GM12891 (cell line): ENCODE measurements around the gene CNTNAP4.

Experiments
- POLR2A ChIP-seq: IDR thresholded peaks from 2 replicates; pipeline ENCODE4 v1.6.1; 2011; ENCODE audit warnings: low read depth, low read length, control low read depth
- TAF1 ChIP-seq: IDR thresholded peaks from 2 replicates; pipeline ENCODE4 v1.6.1; 2011; ENCODE audit warnings: low read depth, low read length, control low read depth

DNA sequence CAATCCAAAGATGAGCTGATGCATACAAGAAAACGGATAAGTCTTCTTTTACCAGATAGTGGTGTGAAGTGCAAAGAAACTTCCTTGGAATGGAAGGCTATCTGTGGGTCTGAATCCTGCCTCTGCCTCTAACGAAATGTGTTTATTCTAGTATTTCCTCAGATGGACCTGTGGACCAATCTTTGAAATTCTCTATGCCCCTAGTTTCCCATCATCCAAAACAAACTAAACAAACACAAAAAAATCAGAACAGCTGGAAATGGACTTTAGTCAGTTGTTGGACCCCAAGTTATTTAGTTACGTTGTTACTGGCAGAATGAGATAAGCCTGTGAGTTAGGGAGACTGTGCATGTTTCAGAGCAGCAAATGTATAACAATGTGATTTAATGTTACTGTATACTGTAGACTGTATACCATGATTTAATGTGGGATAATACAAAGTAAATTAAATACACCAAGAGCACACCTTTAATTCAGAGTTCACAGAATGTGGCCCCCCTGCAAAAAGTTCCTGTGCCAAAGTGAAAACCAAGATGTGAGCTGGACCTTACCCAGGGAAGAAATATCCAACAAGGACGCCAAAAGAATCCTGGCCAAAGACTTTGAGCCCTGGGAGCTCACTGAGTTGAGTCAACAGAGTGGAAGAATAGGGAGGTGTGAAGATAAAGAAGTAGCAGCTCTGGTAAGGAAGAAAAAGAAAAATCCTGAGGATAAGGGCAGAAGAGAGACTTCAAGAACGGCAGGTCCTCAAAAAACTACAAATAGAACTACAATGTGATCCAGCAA lies 255.2 kb downstream of the CNTNAP4 start:
- TF ChIP-seq POLR2A (no peak), TAF1 (no peak)
